LHCN-M2 (cell line): ENCODE measurements around the gene ALDH1A3. TPM values are rescaled to one million over a fixed set of nuclear protein-coding genes. Genes with fewer than 3 reads are reported as not detected.
"Not testable (repeated sequence)": the region's sequence is repeated elsewhere in the genome, so short reads cannot be mapped to it uniquely, and the experiment has no call there.

Source experiments
- DNase-seq: peaks from one replicate; pipeline ENCODE4 v3.0.0-alpha.2; 2012; ENCODE audit warnings: low read depth
- polyA plus RNA-seq: library from polyadenylated mRNA; unstranded; fragments of >200 nt; gene quantifications from one replicate; pipeline ENCODE4 v1.2.1, GENCODE V29; 2012; ENCODE audit warnings: missing spikeins
- total RNA-seq: library from RNA; depleted of rRNA; stranded (reverse); fragments of >200 nt; gene quantifications from 2 replicates; pipeline ENCODE4 v1.2.3, GENCODE V29; 2014; rRNA removed

ALDH1A3 gene
- total RNA-seq = 0.06 and 0.11 TPM in 2 replicates
- polyA plus RNA-seq = 0.12 TPM

DNA sequence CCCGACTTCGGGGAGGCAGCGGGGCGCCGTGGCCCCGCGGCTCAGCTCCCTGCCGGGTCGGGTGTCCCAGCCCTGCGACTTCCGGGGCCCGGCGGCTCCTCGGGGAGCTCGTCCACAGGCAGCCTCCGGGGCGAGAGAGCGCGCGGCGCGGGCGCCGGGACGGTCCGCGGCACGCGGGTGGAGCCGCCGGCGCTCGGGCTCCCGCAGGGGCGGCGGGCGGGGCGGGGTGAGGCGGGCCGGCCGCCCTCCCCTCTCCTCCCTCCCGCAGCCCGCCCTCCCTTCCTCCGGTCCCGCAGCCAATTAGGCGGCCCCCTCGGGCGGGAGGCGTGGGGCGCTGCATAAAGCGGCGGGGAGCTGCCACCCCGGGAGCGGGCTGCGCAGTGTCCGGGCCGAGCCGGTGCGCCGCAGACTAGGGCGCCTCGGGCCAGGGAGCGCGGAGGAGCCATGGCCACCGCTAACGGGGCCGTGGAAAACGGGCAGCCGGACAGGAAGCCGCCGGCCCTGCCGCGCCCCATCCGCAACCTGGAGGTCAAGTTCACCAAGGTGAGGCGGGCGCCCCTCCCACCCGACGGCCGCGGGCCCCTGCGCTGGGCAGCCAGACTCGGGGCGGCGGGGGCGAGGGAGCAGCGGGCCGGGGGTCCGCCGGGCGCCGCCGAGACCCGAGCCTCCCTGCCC, at the start of gene ALDH1A3:
Gene ALDH1A3 (plus strand): TSS at position 368 of the 675 bp plus-strand sequence. CDS start 77 bp downstream, at position 445.
- no peak for DNase-seq

DNA sequence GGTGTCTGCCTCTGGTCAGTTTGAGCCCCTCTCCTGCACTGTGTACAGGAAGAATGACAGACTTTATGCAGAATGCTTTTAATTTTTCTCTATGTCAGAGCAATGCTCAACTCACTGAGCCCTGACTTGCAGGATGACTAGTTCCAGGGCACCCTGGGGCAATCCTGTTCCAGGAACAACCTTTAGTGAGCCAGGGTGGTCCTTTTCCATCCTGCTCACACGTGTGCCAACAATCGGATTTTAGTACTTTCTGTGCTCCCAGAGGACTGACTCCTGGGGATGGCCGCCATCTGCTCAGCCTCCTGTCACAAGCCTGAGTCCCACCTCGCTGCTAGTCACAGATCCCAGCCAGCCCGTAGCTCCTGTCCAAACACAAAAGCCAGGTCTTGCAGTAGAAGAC, 48.2 kb upstream of the ALDH1A3 start:
- DNase-seq = no peak

DNA sequence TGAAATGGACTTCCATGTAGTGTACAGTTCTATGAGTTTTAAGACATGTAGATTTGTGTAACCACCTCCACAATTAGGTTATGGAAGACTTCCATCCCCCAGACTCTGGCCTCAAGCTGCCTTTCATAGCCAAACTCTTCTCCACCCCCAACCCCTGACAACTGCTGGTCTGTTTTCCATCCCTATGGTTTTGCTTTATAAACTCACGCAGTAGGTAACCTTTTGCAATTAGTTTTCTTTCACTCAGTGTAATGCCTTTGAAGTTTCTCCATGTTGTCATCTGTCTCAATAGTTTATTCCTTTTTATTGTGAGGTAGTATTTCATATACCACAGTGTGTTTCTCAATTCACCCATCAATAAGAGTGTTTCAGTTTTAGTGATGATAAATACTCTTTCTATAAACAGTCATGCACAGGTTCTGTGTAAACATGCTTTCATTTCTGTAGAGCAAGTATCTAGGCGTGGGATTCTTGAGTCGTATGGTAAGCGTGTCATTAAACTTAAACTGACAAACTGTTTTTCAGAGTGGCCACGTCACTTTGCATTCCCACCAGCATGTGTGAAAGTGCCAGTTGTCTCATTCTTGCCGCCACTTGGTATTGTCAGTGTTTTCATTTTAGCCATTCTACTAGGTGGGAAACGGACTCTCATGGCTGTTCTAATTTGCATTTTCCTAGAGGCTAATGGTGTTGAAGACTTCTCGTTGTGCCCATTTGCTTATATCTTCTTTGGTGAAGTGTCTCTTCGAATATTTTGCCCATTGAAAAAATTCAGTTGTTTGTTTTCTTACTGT, 47.3 kb upstream of the ALDH1A3 start:
- DNase-seq = no peak

DNA sequence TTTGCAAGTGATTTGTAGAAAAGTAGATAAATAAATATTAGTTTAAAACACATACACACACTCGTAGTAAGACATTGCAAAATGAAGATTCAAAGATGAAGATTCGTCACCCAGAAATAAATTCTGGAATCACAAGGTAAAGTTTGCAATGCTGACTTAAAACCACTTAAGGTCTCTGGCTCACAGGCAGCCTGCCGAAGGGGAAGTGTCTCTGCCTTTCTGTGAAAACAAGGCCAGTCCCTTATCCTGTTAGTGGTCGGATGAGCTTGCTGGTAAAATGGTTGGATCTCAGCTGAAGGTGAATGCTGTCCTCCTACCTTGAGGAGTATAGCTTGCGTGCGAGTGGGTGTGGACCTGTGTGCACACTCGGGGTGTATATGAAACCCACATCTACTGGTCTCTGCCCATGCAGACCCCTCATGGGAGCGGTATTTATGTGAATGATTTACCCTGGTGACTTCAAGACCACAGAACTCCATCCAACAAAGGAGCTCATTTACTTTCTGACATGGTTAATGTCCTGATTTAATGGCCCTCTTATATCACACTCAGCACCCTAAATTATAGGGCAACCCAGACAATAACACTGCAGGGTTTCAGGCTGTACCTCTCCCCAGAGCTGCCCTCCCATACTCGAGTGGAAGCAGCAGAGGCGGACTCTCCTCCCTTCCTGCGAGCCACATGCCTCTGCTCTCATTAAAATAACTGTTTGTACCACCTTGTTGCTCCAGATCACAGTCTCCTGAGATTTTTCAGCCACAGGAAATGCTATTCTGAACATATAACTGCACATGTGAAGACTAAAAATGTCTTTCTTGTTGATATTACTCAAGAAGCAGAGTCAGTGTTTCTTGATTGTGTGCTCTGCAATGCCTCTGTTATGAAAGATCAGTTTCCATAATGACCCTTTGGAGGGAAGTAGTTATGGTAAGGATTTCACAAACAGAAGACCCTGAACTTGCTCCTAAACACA, 45.9 kb upstream of the ALDH1A3 start:
- DNase-seq = no peak

DNA sequence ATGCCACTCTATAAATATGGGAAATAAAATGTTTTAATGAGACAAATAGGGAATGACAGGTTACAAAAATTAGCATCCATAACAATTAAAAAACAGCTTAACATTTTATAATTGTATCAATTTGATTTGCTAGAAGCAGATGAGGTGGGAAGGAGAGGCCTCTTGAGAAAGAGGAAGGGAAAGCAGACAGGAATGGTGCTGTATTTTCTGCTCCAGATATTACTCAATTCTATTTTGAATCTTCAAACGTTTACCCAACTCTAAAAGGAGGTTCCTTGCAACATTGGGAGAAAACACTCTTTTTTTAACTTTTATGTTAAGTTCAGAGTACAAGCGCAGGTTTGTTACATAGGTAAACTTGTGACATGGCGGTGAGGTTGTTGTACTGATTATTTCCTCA, 44.9 kb upstream of the ALDH1A3 start:
- DNase-seq = no peak

DNA sequence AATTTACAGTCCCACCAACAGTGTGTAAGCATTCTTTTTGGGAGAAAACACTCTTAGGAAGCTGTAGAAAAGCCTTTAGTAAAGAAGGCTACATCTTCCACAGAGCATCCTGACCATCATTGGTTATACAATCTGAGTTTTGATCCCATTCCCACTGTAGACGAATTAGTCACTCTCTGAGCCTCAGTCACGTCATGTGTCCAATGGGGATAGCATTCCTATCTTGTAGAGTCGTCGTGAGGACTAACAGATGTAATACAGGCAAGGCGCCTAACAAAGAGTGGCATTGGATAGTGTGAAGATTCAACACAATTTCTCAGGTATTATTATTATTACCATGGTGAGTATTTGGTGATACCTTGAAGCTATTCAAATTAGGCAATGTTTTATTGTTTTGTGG, 44.0 kb upstream of the ALDH1A3 start:
- no peak for DNase-seq

DNA sequence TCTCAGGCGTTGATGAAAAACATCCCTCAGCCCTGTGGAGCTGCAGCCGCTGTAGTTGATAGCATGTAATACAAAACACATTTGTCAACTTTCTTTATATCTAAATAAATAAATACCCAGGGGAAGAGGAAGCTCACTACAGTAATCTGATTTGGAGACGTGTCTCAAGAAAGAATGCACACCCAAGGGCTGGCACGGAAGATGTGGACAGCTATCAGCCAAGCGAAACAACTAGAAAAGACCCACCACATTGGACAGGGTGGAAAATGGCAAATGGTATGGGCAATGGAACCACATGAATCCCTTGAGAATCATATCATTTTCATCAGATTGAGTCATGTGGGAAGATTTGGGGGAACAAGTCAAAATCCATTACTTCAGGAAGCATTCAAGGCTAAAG, 43.1 kb upstream of the ALDH1A3 start:
- DNase-seq = no peak

DNA sequence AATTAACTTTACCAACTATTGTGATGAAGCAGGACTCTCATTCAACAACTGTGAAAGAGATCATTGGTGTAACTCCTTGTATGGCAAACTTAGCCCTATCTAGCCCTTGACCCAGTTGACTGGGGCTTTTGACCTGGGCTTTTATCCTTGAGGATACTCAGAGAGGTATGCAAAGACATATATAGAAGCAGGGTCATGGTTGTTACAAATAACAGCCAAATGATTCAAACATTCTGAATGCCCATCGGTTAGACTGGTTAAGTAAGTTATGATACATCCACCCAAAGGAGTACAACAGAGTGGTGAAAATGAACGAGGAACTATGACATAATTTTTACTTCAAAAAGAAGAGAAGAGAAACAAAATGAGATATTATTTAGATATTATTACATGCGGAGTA, 38.2 kb upstream of the ALDH1A3 start:
- no peak for DNase-seq

DNA sequence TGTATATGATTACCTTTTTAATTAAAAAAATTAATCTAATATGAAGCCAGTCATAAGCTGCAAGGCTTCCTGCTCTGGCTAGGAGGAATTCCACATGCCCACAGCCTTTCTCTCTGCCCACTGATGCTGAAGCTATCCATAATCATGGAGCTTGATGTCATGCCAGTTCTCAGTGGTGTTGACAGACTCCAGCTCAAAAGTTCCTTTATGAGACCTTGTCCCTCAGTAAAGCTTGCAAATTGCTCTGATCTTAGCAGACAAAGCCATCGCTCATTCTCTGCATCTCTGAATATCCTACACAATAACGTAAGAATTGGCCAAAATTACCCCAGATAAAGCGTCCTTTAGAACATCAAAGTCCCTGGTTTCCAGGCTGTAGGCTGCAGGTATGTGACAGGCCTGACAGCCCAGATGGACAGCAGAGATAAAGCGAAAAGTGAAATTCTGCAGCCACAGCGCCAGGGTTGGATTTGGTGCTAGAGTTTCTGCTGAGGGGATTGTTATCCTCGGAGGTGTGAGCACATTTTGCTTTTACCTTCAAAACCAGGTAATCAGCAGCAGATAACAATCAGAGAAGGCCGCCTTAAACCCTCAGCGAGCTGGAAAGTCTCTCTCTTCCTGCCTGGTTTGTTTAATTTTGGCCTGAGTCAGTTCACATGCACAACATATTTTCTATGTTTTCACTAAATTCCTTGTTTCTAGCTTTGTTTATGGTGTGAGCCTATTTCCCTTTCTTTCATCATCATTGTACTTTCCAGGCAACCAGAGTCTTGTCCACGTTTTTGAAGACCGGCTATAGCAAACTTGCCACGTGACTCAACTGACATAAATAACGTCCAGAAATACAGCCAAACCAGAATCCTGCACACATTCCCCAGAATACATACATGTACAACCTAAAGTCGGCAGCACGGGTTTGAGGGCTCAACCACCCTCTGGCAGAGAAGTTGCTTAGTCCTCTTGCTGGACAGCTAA, 36.6 kb upstream of the ALDH1A3 start:
- no peak for DNase-seq

DNA sequence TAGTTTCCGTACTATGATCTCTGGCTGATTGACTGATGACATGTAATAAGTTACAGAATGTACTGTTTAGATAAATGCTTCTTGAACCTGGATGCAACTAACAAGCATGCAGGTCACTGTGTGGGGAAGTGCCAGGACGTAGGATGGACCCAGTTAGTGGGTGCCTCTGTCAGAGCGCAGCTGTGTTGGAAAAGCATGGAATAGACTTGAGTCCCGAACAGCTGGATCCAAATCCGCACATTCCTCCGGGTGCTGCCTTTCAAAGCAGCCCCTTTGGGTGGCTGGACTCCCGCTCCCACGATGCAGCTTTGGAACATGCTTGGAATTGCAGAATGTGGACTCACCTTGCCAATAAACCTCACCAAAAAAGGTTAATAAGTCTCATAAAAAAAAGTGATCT, 35.5 kb upstream of the ALDH1A3 start:
- DNase-seq = no peak

DNA sequence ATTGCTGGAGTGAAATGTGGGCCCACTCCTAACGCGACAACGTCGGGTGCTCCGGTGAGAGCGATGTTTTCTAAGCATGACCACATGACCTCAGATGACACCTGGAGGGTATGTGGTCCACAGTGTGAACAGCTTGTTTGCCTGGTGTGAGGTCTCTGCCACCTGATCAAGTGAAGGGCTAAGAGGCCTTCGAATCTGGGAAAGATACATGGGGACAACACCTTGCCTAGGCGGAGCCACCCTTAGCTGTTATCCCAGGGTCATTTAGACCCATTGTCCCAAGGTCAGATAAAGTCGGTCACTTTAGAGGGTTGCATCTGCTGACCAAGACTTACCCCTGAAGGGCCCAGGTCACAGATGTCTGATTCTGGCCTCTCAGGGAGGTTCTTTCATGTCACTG, 34.9 kb upstream of the ALDH1A3 start:
- no peak for DNase-seq

DNA sequence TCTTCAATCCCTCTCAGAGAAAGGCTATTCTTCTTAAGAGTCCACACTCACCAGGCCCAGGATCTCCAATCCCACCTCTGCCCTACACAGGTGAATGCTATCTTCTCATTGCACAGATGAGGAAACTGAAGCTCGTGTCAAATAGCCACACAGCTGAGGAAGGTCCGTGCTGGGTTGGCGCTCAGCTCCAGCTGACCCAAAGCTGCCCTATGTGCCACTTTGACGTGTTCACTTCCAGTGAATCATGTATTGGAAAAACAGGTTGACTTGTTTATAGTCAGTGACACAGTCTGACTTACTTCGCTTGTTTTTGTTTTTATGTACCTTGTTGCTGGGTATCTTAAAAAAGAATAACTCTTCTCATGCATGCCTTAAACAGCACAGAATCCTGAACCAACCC, 32.4 kb upstream of the ALDH1A3 start:
- DNase-seq = no peak

DNA sequence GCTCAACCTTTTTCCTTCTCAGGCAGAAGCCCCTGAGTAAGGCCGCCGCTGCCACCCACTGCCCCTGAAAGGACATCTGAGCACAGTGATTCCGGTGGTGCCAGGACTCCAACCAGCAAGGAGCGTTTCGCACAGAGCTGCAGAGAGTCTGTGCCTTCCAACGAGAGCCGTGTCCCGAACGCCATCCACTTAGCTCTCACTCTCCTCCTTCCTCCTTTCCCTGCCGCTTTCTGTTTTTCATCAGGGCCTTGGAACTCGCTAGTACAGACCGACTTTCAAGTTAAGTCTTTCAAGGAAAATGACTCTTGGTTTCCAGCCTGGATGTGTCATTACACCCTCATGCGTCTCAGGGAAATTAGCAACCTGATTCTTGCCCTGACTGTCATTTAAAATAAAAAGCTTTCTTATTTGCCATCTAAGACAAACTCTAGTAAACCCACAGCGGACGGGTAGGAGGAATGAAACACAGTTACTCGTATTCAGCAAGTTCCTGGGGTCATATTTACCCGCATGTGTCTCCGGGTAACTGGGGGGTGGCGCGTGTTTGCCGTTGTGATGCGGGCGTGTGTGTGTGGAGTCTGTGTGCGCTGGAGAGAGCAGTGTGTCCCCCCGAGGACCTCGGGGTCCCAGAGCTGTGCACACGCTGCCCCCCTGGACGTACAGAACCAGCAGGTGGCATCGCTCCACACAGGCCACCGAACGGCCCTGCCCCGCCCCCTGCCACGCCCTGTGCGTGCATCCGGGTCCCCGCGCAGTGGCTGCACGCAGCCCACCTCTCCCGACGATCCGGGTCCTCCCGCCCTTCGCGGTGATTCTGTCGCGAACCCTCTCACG, 30.4 kb upstream of the ALDH1A3 start:
- DNase-seq = peak; percentile 20

DNA sequence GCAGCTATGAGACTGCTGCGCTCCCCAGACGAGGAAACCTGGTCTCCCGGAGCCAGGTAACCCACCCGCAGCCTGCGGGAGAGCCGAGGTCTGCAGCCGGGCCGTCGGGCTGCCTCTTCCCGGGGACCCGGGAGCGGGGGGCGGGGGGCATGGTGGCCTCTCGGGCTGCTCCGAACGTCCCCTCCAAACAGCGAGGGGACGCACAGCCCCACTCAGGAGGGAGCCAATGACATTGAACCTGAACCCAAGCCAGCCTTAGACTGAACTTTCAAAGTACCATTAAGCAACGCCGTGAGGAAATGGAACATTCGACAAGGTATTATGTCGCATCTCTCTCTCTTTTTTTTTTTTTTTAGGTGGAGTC, 29.8 kb upstream of the ALDH1A3 start:
- no peak for DNase-seq

DNA sequence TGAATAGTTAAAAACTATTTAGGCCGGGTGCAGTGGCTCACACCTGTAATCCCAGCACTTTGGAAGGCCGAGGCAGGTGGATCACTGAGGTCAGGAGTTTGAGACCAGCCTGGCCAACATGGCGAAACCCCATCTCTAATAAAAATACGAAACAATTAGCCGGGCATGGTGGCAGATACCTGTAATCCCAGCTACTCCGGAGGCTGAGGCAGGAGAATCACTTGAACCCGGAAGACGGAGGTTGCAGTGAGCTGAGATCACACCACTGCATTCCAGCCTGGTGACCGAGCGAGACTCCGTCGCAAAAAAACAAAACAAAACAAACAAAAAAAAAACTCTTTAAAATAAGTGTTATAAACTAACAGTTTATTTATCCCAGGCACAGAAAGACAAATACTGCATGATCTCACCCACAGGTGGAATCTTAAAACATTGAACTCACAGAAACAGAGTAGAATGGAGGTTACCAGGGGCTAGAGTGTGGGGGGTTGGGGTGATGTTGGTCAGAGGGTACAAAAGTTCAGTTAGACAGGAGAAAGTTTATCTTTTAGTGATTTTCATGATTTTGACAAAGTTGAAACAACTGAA, 28.1 kb upstream of the ALDH1A3 start:
- not testable (repeated sequence) for DNase-seq

DNA sequence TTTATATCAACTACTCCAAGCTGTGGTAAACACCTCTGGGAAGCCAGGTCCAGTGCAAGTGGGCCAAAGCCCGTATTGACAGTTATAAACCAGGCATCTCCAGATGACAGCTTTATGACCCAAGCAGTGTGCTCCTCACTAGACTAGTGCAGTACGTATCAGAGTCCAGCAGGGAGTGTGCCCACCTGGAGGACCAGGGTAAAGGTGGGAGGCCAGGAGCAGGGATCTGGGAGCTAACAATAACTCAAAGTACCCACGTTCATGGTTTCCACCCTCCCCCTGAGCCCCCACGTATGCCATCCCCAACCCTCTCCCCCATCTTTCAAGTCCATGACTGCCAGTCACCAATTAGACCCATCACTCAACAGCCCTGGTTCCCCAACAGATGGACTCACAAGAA, 27.0 kb upstream of the ALDH1A3 start:
- no peak for DNase-seq

DNA sequence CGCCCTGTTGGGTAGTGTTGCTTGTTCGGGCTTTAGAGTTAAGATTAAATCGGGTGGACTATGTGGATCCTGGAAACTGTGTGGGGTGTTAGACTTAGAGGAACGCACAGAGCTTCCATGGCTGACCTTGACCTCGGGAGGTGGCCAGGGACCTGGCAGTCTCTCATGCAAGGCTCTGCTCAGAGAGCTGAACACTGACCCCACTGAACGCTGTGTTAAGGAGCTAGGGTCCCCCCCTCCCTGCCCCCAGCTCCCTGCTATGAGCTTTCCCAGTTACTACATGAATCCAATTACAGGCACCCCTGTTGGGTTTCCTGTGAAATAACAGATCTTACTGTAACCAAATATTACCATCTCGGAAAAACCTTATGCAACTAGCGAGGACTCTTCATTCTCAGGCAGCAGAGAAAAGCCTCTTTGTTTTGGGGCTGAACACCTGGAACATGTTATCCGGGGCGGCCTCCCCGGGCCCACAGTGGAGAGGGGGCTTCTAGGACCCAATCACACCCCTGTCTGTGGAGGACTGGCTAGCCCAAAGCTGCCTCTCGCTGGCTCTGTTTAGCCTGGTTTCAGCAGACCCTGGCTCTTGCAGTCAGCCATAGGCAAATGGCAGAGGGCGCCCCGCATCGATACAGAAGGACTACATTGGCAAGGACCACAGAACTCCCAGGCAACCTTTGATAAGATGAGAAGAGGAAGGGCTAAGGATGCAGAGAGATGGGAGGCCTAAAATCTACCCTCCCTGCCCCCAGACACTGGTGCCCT, 25.8 kb upstream of the ALDH1A3 start:
- DNase-seq = no peak

DNA sequence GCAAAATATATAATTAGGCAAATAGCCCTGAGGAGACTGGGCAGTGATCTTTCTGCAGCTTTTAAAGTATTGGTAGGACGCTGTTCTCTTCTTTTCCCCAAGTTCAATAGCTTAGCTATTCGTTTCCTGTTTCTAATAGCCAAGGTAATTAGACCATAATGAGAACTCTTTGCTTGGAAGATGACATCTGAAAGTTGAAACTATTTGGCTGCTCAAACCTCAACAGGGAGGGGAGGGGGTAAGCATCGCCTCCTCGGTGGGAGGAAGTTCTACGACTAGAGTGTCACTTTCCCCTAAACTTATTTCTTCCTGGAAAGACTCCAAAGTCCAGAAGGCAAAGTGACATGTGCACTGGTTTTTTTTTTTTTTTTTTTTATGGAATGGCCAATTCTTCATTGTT, 22.8 kb upstream of the ALDH1A3 start:
- no peak for DNase-seq

DNA sequence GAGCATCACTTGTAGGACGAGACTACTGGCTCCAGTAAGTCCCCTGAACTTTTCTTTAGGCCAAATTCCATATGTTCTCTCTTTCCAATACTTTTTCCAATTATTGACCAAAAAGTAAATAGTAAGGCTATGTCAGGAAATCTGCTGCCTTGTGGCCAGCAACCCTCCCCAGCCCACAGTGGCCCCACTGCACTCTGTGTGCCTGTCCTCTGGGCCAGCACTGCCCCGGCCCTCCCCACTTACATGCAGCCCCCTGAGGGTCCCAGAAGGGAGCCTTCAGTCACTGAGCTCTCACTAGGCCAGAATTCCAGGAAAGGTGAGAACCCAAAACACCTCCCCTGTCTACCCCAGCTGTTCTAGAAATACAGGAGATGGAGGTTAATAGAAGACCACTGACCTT, 21.3 kb upstream of the ALDH1A3 start:
- DNase-seq = no peak
